Transverse colon (tissue), 4 donors: ENCODE results near the gene MARVELD3.
"Not testable (repeated sequence)": the region's sequence is repeated elsewhere in the genome, so short reads cannot be mapped to it uniquely, and the experiment has no call there.

Source experiments
- POLR2A ChIP-seq: fragments of 450-650 bp; IDR thresholded peaks from one replicate; pipeline ENCODE4 v1.6.1; 2016; ENCODE audit warnings: antibody characterized with exemption, mild to moderate bottlenecking, moderate library complexity
- POLR2AphosphoS5 ChIP-seq, 3 donors: sonication (generic); formaldehyde crosslinking; IDR thresholded peaks; one replicate each; pipeline ENCODE4 v1.6.1; 2016; ENCODE audit warnings: antibody characterized with exemption in 3 of 3
- TF ChIP-seq, protein P1 (sequence below), 5 experiments: fragments of 200-600 bp in 3 of 5; fragments of 450-650 bp in 2 of 5; sonication (generic) in 3 of 5; IDR thresholded peaks; 1 replicate in 2 of 5; 2 replicates in 3 of 5; pipeline ENCODE4 v1.5.1; 2016 to 2017; ENCODE audit warnings: antibody characterized with exemption in 5 of 5, inconsistent platforms in 3 of 5, mild to moderate bottlenecking in 2 of 5, moderate library complexity in 1 of 5

DNA sequence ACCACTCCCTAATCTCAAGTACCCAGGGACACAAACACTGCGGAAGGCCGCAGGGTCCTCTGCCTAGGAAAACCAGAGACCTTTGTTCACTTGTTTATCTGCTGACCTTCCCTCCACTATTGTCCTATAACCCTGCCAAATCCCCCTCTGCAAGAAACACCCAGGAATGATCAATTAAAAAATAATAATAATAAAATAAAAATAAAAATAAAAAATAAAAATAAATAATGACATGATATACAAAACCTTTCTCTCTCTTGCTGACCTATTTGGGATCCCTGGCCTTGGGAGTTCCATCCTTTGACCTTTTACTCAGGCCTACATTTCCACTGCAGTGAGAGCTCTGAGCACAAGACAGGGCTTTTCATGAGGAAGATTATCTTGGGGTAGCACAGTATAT lies 35.9 kb upstream of the MARVELD3 start:
- TF ChIP-seq, protein P1, sequence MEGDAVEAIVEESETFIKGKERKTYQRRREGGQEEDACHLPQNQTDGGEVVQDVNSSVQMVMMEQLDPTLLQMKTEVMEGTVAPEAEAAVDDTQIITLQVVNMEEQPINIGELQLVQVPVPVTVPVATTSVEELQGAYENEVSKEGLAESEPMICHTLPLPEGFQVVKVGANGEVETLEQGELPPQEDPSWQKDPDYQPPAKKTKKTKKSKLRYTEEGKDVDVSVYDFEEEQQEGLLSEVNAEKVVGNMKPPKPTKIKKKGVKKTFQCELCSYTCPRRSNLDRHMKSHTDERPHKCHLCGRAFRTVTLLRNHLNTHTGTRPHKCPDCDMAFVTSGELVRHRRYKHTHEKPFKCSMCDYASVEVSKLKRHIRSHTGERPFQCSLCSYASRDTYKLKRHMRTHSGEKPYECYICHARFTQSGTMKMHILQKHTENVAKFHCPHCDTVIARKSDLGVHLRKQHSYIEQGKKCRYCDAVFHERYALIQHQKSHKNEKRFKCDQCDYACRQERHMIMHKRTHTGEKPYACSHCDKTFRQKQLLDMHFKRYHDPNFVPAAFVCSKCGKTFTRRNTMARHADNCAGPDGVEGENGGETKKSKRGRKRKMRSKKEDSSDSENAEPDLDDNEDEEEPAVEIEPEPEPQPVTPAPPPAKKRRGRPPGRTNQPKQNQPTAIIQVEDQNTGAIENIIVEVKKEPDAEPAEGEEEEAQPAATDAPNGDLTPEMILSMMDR (IDR thresholded peaks at IDR 0.05) = not testable (repeated sequence)
- not testable (repeated sequence) for TF ChIP-seq POLR2AphosphoS5 (IDR thresholded peaks at IDR 0.05); POLR2A
